ENCODE results near the gene FAM131C. TPM values are rescaled to one million over a fixed set of nuclear protein-coding genes. Genes with fewer than 3 reads are reported as not detected.

The FAM131C gene
- polyA plus RNA-seq, 3 donors = not detected

- TF ChIP-seq, protein P1, sequence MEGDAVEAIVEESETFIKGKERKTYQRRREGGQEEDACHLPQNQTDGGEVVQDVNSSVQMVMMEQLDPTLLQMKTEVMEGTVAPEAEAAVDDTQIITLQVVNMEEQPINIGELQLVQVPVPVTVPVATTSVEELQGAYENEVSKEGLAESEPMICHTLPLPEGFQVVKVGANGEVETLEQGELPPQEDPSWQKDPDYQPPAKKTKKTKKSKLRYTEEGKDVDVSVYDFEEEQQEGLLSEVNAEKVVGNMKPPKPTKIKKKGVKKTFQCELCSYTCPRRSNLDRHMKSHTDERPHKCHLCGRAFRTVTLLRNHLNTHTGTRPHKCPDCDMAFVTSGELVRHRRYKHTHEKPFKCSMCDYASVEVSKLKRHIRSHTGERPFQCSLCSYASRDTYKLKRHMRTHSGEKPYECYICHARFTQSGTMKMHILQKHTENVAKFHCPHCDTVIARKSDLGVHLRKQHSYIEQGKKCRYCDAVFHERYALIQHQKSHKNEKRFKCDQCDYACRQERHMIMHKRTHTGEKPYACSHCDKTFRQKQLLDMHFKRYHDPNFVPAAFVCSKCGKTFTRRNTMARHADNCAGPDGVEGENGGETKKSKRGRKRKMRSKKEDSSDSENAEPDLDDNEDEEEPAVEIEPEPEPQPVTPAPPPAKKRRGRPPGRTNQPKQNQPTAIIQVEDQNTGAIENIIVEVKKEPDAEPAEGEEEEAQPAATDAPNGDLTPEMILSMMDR (IDR thresholded peaks at IDR 0.05) = no peak
- peak overlapping the region; percentile 11 for H2AFZ ChIP-seq (ENCODE audit: insufficient read depth, low read depth, low read length, poor library complexity, severe bottlenecking)
- Mint-ChIP-seq H3K9me3 (no peaks in the 10 kb centered on the region), H3K27me3 (ENCODE audit: low read depth in 3 of 3) (peaks cover 13 to 19% (median 14%) of the 10 kb centered on the region in 3 donors), H3K4me3 (no peak overlapping the region), H3K4me1 (peaks cover 15% of the 10 kb centered on the region), H3K36me3 (no peaks in the 10 kb centered on the region), H3K27ac (no peak overlapping the region)
- no peaks in the 10 kb centered on the region for H4K20me1 ChIP-seq (ENCODE audit: insufficient read depth, low read length)
- no peak overlapping the region for H3K27ac ChIP-seq (ENCODE audit: low read depth in 1 of 2, low read length in 2 of 2)
- H3K27me3 ChIP-seq (ENCODE audit: control insufficient read depth in 2 of 2, insufficient read depth in 2 of 2, low read length in 2 of 2) = no peaks in the 10 kb centered on the region
- no peaks in the 10 kb centered on the region for H3K36me3 ChIP-seq (replicated peaks in 1 of 2; ENCODE audit: control insufficient read depth in 1 of 2, insufficient read depth in 2 of 2, low read length in 2 of 2)
- intact Hi-C loops (cut with micrococcal nuclease) = loop anchor here in 1 of 2 donors (10.0 kb wide), 1 partner anchor 170 kb away; no protein-coding TSS in a partner anchor
- H3K4me3 ChIP-seq (replicated peaks in 1 of 3; ENCODE audit: low read depth in 2 of 3, low read length in 3 of 3) = no peak overlapping the region
- no peak overlapping the region for H3K4me2 ChIP-seq (replicated peaks; ENCODE audit: extremely low read depth, low read length, poor library complexity, severe bottlenecking)
- H3K79me2 ChIP-seq (ENCODE audit: insufficient read depth, low read length) = no peaks in the 10 kb centered on the region
- peaks cover 13 to 22% of the 10 kb centered on the region in 2 donors for H3K4me1 ChIP-seq (ENCODE audit: control insufficient read depth in 1 of 2, insufficient read depth in 2 of 2, low read length in 2 of 2)
- no peak for DNase-seq
- 78% methylated on average over 7 of the region's 17 CpGs for WGBS (ENCODE audit: insufficient coverage)
- H3K9me3 ChIP-seq (replicated peaks in 1 of 2; ENCODE audit: control insufficient read depth in 1 of 2, insufficient read depth in 1 of 2, low read length in 2 of 2) = no peaks in the 10 kb centered on the region
- H3K9ac ChIP-seq (ENCODE audit: insufficient read depth, low read length, poor library complexity, severe bottlenecking) = no peak overlapping the region
These were observed 58.7 kb downstream of the FAM131C start for GRCh38 chr1:16014509-16015482.

- peak overlapping the region in 2 of 7 donors; percentile 32 to 58 for H3K27ac Mint-ChIP-seq
- H3K36me3 ChIP-seq (replicated peaks in 1 of 2; ENCODE audit: control insufficient read depth in 1 of 2, insufficient read depth in 2 of 2, low read length in 2 of 2) = no peaks in the 10 kb centered on the region
- no peak overlapping the region for H3K4me2 ChIP-seq (replicated peaks; ENCODE audit: extremely low read depth, low read length, poor library complexity, severe bottlenecking)
- H3K27me3 Mint-ChIP-seq (ENCODE audit: low read depth in 3 of 3) = peaks cover 12 to 14% (median 13%) of the 10 kb centered on the region in 3 donors
- no peaks in the 10 kb centered on the region for H4K20me1 ChIP-seq (ENCODE audit: insufficient read depth, low read length)
- intact Hi-C loops (cut with micrococcal nuclease) = loop anchor here in 1 of 2 donors (2.0 to 10.0 kb wide), 2 partner anchors 41 to 171 kb away; no protein-coding TSS in a partner anchor
- no peak overlapping the region for H3K4me3 ChIP-seq (replicated peaks in 1 of 3; ENCODE audit: low read depth in 2 of 3, low read length in 3 of 3)
- no peaks in the 10 kb centered on the region for H3K27me3 ChIP-seq (ENCODE audit: control insufficient read depth in 2 of 2, insufficient read depth in 2 of 2, low read length in 2 of 2)
- H3K9me3 Mint-ChIP-seq = no peaks in the 10 kb centered on the region
- peaks cover 15% of the 10 kb centered on the region for H3K4me1 Mint-ChIP-seq
- H3K79me2 ChIP-seq (ENCODE audit: insufficient read depth, low read length) = no peaks in the 10 kb centered on the region
- DNase-seq = no peak
- H2AFZ ChIP-seq (ENCODE audit: insufficient read depth, low read depth, low read length, poor library complexity, severe bottlenecking) = no peak overlapping the region
- H3K4me3 Mint-ChIP-seq = peak overlapping the region in 1 of 2 donors; percentile 21
- no CpG with 5 or more reads among the region's 4 CpGs for WGBS (ENCODE audit: insufficient coverage)
- TF ChIP-seq, protein P1 (IDR thresholded peaks at IDR 0.05) = no peak
- no peak overlapping the region for H3K27ac ChIP-seq (ENCODE audit: low read depth in 1 of 2, low read length in 2 of 2)
- H3K9me3 ChIP-seq (replicated peaks in 1 of 2; ENCODE audit: control insufficient read depth in 1 of 2, insufficient read depth in 1 of 2, low read length in 2 of 2) = no peaks in the 10 kb centered on the region
- H3K4me1 ChIP-seq (ENCODE audit: control insufficient read depth in 1 of 2, insufficient read depth in 2 of 2, low read length in 2 of 2) = peaks cover 13 to 22% of the 10 kb centered on the region in 2 donors
- no peak overlapping the region for H3K9ac ChIP-seq (ENCODE audit: insufficient read depth, low read length, poor library complexity, severe bottlenecking)
- no peaks in the 10 kb centered on the region for H3K36me3 Mint-ChIP-seq
These were observed 59.6 kb downstream of the FAM131C start for GRCh38 chr1:16013908-16014258.

Measured in CD14-positive monocyte (primary cell).